Ramos (cell line): ENCODE data around the gene ANGPTL3.
"Not testable (repeated sequence)": the region's sequence is repeated elsewhere in the genome, so short reads cannot be mapped to it uniquely, and the experiment has no call there.

ENCODE experiments used
- in situ Hi-C: fragments of 300-500 bp; cut with MboI; formaldehyde crosslinking; loops from one replicate; pipeline ENCODE4 v1.14.3; 2022; ENCODE audit warnings: low sequenced_read_pairs; ENCODE audit not compliant: unreplicated experiment

Gene ANGPTL3

GRCh38 chr1:62597281-62597680, at the start of gene ANGPTL3:
ANGPTL3 (plus strand) TSS chr1:62597520; CDS start chr1:62597567, 47 bp downstream.
- in situ Hi-C loops, result no loop called here

GRCh38 chr1:62561306-62561705, 36.0 kb upstream of the ANGPTL3 start:
- in situ Hi-C loops, result no loop called here

GRCh38 chr1:62567182-62567581, 30.1 kb upstream of the ANGPTL3 start:
- in situ Hi-C loops, result not testable (repeated sequence)

- in situ Hi-C loops, result not testable (repeated sequence)
These were observed 29.4 kb upstream of the ANGPTL3 start for GRCh38 chr1:62567926-62568325.

GRCh38 chr1:62571517-62571916, 25.8 kb upstream of the ANGPTL3 start:
- in situ Hi-C loops, result not testable (repeated sequence)

GRCh38 chr1:62572476-62572875, 24.8 kb upstream of the ANGPTL3 start:
- in situ Hi-C loops, result no loop called here

GRCh38 chr1:62573675-62574074, 23.6 kb upstream of the ANGPTL3 start:
- in situ Hi-C loops, result no loop called here

GRCh38 chr1:62585469-62586155, 11.7 kb upstream of the ANGPTL3 start:
- in situ Hi-C loops, result no loop called here

GRCh38 chr1:62588000-62588399, 9.3 kb upstream of the ANGPTL3 start:
- in situ Hi-C loops, result no loop called here

GRCh38 chr1:62589321-62589720, 8.0 kb upstream of the ANGPTL3 start:
- in situ Hi-C loops, result no loop called here

GRCh38 chr1:62590255-62590969, 6.9 kb upstream of the ANGPTL3 start:
- in situ Hi-C loops, result no loop called here

- in situ Hi-C loops, result no loop called here
These were observed 6.4 kb upstream of the ANGPTL3 start for GRCh38 chr1:62590970-62591368.

GRCh38 chr1:62593825-62594394, 3.4 kb upstream of the ANGPTL3 start:
- in situ Hi-C loops, result no loop called here

GRCh38 chr1:62595647-62596046, 1.7 kb upstream of the ANGPTL3 start:
- in situ Hi-C loops, result no loop called here

- in situ Hi-C loops, result no loop called here
These were observed 1.7 kb downstream of the ANGPTL3 start for GRCh38 chr1:62599044-62599443.

- in situ Hi-C loops, result no loop called here
These were observed 4.1 kb downstream of the ANGPTL3 start for GRCh38 chr1:62601457-62601856.

- in situ Hi-C loops, result no loop called here
These were observed 11.6 kb downstream of the ANGPTL3 start for GRCh38 chr1:62608905-62609304.

- in situ Hi-C loops, result not testable (repeated sequence)
These were observed 13.3 kb downstream of the ANGPTL3 start for GRCh38 chr1:62610588-62610987.

- in situ Hi-C loops, result no loop called here
These were observed 15.4 kb downstream of the ANGPTL3 start for GRCh38 chr1:62612770-62613169.

- in situ Hi-C loops, result no loop called here
These were observed 16.0 kb downstream of the ANGPTL3 start for GRCh38 chr1:62613325-62613727.

GRCh38 chr1:62613890-62614289, 16.6 kb downstream of the ANGPTL3 start:
- in situ Hi-C loops, result no loop called here
